ENCODE results near the gene PSMB7.

PSMB7 gene

DNA sequence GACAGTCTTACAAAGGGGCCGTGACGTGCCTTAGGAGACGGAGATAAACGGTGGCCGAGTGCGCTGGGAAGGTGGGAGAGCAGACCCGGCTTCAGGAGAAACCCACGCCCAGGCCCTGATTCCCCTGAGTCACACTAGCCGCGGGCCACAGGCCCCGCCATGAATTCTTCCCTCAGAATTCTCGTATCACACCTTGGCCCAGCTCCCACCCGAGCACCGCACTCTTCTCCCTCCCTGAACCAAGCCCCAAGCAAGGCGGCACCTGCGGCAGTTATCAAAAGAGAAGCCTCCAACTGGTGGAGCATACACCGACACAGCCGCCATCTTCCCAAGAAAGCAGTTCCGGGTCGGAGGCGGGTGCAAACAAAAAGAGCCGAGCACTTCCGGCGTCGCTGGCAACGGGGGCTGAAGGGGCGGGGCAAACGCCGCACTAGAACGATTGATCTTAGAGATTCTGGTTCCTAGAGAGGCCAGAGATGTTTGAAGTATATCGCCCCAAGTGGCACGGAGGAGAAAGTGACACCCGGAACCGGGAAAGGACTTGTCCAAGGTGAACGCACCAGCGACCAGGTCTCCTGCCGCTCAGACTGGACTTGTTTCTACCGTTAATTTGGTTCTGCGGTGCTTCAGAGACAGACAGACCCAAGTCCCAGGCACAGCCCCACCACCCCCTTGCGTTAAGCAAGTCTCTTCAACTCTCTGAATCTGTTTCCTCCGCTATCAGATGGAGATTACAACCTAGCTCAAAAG, at the start of gene PSMB7:
Gene PSMB7 (minus strand): TSS at position 341 of the 750 bp plus-strand sequence. CDS start 17 bp downstream, at position 324.
- peaks cover 19% of the 10 kb centered on the region for H3K79me2 ChIP-seq (ENCODE audit: insufficient read depth, low read length)
- H3K4me2 ChIP-seq (ENCODE audit: low read depth, low read length, poor library complexity, severe bottlenecking) = peak within 1 kb of the TSS; percentile 72
- H3K36me3 ChIP-seq (ENCODE audit: low read length) = peaks cover 22% of the 10 kb centered on the region
- H3K9ac ChIP-seq (ENCODE audit: low read length) = peak within 1 kb of the TSS; percentile 67
- 0 out of 2 replicates have a peak, but pooled peaks cover 5% of the 10 kb centered on the region for H3K9me3 ChIP-seq (ENCODE audit: insufficient read depth, low read length)
- H4K20me1 ChIP-seq (ENCODE audit: low read depth, low read length) = no peaks in the 10 kb centered on the region
- peak within 1 kb of the TSS; percentile 87 for H3K4me3 ChIP-seq (ENCODE audit: insufficient read depth, low read length, poor library complexity, severe bottlenecking)
- TF ChIP-seq, protein P1, sequence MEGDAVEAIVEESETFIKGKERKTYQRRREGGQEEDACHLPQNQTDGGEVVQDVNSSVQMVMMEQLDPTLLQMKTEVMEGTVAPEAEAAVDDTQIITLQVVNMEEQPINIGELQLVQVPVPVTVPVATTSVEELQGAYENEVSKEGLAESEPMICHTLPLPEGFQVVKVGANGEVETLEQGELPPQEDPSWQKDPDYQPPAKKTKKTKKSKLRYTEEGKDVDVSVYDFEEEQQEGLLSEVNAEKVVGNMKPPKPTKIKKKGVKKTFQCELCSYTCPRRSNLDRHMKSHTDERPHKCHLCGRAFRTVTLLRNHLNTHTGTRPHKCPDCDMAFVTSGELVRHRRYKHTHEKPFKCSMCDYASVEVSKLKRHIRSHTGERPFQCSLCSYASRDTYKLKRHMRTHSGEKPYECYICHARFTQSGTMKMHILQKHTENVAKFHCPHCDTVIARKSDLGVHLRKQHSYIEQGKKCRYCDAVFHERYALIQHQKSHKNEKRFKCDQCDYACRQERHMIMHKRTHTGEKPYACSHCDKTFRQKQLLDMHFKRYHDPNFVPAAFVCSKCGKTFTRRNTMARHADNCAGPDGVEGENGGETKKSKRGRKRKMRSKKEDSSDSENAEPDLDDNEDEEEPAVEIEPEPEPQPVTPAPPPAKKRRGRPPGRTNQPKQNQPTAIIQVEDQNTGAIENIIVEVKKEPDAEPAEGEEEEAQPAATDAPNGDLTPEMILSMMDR (IDR thresholded peaks at IDR 0.05; ENCODE audit: insufficient read depth, low read length, poor library complexity, severe bottlenecking) = peak; percentile 75
- TF ChIP-seq EZH2phosphoT487 (conservative IDR thresholded peaks at IDR 0.05; ENCODE audit: low read length) = no peak
- no peaks in the 10 kb centered on the region for H3K27me3 ChIP-seq (ENCODE audit: low read length)
- H3K9me2 ChIP-seq (replicated peaks; ENCODE audit: insufficient read depth, low read length) = no peaks in the 10 kb centered on the region
- H2AFZ ChIP-seq (ENCODE audit: low read depth, low read length, severe bottlenecking) = peak within 1 kb of the TSS; percentile 99
- H3K27ac ChIP-seq (ENCODE audit: low read depth, low read length) = no peak within 1 kb of the TSS
- H3F3A ChIP-seq (ENCODE audit: insufficient read depth) = no peaks in the 10 kb centered on the region

DNA sequence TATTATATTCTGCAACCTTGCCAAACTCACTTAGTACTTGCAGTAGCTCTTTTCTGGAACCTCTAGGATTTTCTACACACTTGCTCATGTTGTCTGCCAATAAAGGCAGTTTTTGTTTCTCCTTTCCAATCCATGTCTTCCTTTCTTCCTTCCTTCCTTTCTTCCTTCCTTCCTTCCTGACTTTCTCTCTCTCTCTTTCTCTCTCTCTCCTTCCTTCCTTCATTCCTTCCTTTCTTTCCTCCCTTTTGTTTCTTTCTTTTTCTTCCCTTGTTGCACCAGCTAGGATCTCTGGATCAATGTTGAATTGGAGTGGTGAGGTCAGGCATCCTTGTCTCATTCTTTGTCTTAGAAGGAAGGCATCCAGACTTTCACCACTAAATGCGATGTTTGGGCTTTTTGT, 47.5 kb upstream of the PSMB7 start:
- Histone ChIP-seq H3K4me3 (ENCODE audit: insufficient read depth, low read length, poor library complexity, severe bottlenecking) (no peak overlapping the region), H3K9me3 (ENCODE audit: insufficient read depth, low read length) (no peaks in the 10 kb centered on the region), H3K27me3 (ENCODE audit: low read length) (no peaks in the 10 kb centered on the region), H3K79me2 (ENCODE audit: insufficient read depth, low read length) (no peaks in the 10 kb centered on the region), H3K9ac (ENCODE audit: low read length) (no peak overlapping the region), H3K36me3 (ENCODE audit: low read length) (no peaks in the 10 kb centered on the region), H3F3A (ENCODE audit: insufficient read depth) (no peaks in the 10 kb centered on the region), H2AFZ (ENCODE audit: low read depth, low read length, severe bottlenecking) (no peak overlapping the region), H3K27ac (ENCODE audit: low read depth, low read length) (no peak overlapping the region), H4K20me1 (ENCODE audit: low read depth, low read length) (no peaks in the 10 kb centered on the region), H3K9me2 (replicated peaks; ENCODE audit: insufficient read depth, low read length) (no peaks in the 10 kb centered on the region), H3K4me2 (ENCODE audit: low read depth, low read length, poor library complexity, severe bottlenecking) (no peak overlapping the region)
- TF ChIP-seq EZH2phosphoT487 (conservative IDR thresholded peaks at IDR 0.05; ENCODE audit: low read length) = no peak
- TF ChIP-seq, protein P1 (IDR thresholded peaks at IDR 0.05; ENCODE audit: insufficient read depth, low read length, poor library complexity, severe bottlenecking) = no peak

DNA sequence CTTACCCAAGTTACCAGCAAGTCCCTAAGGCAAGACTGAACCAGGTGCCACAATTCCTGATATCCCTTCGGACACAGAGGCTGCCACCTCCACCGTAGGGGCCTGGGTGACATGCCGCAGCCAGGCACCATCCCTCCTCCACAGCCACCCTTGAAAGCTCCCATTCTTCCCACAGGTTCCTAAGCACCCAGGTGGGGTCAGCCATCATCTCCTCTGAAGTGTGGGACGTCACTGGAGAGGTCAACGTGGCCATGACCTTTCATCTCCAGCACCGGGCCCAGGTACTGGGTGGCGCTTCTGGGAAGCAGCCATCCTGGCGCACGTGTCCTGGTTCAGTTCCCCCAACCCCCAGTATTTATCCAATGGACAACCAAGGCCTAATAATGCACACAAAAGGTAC, 43.2 kb upstream of the PSMB7 start:
- Histone ChIP-seq H3K27ac (ENCODE audit: low read depth, low read length) (no peak overlapping the region), H3K9me3 (ENCODE audit: insufficient read depth, low read length) (no peaks in the 10 kb centered on the region), H2AFZ (ENCODE audit: low read depth, low read length, severe bottlenecking) (no peak overlapping the region), H3K4me3 (ENCODE audit: insufficient read depth, low read length, poor library complexity, severe bottlenecking) (no peak overlapping the region), H3K4me2 (ENCODE audit: low read depth, low read length, poor library complexity, severe bottlenecking) (no peak overlapping the region), H3K9me2 (replicated peaks; ENCODE audit: insufficient read depth, low read length) (no peaks in the 10 kb centered on the region), H3F3A (ENCODE audit: insufficient read depth) (no peaks in the 10 kb centered on the region), H3K36me3 (ENCODE audit: low read length) (no peaks in the 10 kb centered on the region), H4K20me1 (ENCODE audit: low read depth, low read length) (no peaks in the 10 kb centered on the region), H3K9ac (ENCODE audit: low read length) (no peak overlapping the region), H3K79me2 (ENCODE audit: insufficient read depth, low read length) (no peaks in the 10 kb centered on the region), H3K27me3 (ENCODE audit: low read length) (no peaks in the 10 kb centered on the region)
- TF ChIP-seq, protein P1 (IDR thresholded peaks at IDR 0.05; ENCODE audit: insufficient read depth, low read length, poor library complexity, severe bottlenecking) = no peak
- no peak for TF ChIP-seq EZH2phosphoT487 (conservative IDR thresholded peaks at IDR 0.05; ENCODE audit: low read length)
